Measurements from ENCODE around the gene CD4. TPM values are rescaled to one million over a fixed set of nuclear protein-coding genes. Genes with fewer than 3 reads are reported as not detected.

Gene CD4
- total RNA-seq, 4 donors from 2014 or later = 1.8 to 12.9 (median 3.8) TPM

DNA sequence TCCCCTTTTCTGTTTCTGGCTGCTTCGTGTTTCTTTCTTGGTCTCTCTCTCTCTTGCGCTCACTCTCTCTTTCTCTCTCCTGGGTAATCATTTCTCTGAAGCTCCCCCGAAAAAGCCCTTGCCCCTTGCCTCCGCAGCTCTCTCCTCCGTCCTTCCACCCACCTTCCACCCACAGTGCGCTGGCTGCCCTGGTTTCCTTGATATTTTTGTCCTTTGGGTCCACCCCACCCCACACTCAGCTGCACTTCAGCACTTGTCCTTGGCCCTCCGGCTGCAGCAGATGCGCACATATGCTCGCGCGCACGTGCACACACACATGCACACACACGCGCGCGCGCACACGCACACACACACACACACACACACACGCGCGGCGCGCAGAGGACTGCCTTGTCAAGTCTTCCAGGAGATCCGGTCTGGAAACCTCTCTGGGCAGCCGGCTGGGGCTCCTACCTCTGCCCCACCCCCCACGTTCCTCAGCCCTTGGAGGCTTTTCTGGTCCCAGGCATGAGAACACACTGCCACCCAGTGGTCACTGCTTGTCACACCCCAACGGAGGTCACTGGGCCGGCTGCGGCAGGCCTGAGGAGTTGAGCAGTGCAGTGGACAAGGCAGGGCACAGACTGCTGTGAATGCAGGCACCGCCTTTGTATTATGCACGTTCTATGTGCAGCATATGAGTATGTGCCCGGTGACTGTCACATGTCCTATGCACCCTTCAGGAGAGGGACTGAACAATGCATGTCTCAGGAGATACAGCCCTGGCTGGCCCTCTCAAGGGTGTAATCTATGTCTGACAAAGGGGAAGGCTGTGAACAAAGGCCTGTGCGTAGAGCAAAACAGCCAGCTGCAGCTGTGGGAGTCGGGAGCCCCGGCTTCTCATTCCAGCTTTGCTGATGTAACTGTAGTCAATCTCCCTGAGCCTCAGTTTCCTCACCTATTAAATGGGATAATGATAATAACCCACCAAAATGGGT, 10.5 kb upstream of the CD4 start:
- Histone ChIP-seq H3K9me3 (no peaks in the 10 kb centered on the region), H3K4me1 (peaks cover 9 to 10% of the 10 kb centered on the region in 2 donors), H3K4me3 (peak overlapping the region; percentile 37 to 65 (median 54)), H3K27me3 (no peaks in the 10 kb centered on the region), H3K27ac (peak overlapping the region; percentile 59 to 73 (median 68)), H3K36me3 (no peaks in the 10 kb centered on the region)
- TF ChIP-seq POLR2A (IDR thresholded peaks at IDR 0.05) = no peak
- TF ChIP-seq, protein P1, sequence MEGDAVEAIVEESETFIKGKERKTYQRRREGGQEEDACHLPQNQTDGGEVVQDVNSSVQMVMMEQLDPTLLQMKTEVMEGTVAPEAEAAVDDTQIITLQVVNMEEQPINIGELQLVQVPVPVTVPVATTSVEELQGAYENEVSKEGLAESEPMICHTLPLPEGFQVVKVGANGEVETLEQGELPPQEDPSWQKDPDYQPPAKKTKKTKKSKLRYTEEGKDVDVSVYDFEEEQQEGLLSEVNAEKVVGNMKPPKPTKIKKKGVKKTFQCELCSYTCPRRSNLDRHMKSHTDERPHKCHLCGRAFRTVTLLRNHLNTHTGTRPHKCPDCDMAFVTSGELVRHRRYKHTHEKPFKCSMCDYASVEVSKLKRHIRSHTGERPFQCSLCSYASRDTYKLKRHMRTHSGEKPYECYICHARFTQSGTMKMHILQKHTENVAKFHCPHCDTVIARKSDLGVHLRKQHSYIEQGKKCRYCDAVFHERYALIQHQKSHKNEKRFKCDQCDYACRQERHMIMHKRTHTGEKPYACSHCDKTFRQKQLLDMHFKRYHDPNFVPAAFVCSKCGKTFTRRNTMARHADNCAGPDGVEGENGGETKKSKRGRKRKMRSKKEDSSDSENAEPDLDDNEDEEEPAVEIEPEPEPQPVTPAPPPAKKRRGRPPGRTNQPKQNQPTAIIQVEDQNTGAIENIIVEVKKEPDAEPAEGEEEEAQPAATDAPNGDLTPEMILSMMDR (IDR thresholded peaks at IDR 0.05 in 4 of 5, conservative IDR thresholded peaks at IDR 0.05 in 1 of 5) = peak; percentile 96 to 98 (median 97)
- in situ Hi-C loops (cut with MboI; ENCODE audit: low sequenced_read_pairs in 4 of 4) = no loop called here
- DNase-seq (peak; percentile 91 to 93), ATAC-seq (peak; percentile 95 to 99)
- intact Hi-C loops (cut with DNase I; ENCODE audit: low total_unique reads) = loop anchor here (1.0 to 2.0 kb wide), 4 partner anchors 26 to 162 kb away; partner anchors contain the start of gene MLF2

DNA sequence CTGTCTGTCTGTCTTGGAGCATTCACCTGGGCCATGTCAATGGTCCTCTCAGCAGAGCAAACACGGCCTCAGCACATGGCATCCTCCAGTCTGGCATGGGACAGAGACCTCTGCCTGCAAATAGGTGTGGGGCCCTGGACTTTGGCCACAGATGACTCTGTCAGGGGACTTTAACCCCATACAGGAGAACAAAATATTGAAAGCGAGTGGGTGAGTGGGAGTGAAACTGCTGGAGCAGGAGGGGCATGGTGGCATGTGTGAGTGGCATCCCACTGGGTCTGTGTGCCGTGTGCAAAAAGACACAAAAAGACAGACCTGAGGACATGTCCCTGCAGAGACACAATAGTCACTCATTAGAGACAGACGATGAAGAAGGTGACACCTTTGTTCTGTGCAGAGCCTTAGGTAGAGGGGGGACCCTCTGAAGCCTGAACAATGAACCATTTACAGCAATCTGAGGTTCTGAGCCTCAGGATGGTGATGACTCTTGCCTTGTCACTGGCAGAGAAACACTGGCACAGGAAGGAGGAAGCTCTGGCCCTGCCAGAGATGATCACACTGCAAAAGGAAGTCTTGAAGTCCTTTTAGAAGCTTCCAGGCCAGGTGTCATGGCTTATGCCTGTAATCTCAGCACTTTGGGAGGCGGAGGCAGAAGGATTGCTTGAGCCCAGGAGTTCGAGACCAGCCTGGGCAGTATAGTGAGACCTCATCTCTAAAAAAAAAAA, 9.5 kb upstream of the CD4 start:
- Histone ChIP-seq H3K36me3 (no peaks in the 10 kb centered on the region), H3K4me1 (peaks cover 9 to 10% of the 10 kb centered on the region in 2 donors), H3K9me3 (no peaks in the 10 kb centered on the region), H3K27me3 (no peaks in the 10 kb centered on the region), H3K27ac (no peak overlapping the region), H3K4me3 (no peak overlapping the region)
- DNase-seq (no peak), ATAC-seq (no peak)
- no peak for TF ChIP-seq POLR2A (IDR thresholded peaks at IDR 0.05)
- TF ChIP-seq, protein P1 (IDR thresholded peaks at IDR 0.05 in 4 of 5, conservative IDR thresholded peaks at IDR 0.05 in 1 of 5) = no peak
- in situ Hi-C loops (cut with MboI; ENCODE audit: low sequenced_read_pairs in 4 of 4) = loop anchor here in 2 of 4 donors (5.0 kb wide), 2 partner anchors 38 to 43 kb away; no protein-coding TSS in a partner anchor
- intact Hi-C loops (cut with DNase I; ENCODE audit: low total_unique reads) = loop anchor here (1.0 to 2.0 kb wide), 4 partner anchors 27 to 163 kb away; partner anchors contain the start of gene MLF2

DNA sequence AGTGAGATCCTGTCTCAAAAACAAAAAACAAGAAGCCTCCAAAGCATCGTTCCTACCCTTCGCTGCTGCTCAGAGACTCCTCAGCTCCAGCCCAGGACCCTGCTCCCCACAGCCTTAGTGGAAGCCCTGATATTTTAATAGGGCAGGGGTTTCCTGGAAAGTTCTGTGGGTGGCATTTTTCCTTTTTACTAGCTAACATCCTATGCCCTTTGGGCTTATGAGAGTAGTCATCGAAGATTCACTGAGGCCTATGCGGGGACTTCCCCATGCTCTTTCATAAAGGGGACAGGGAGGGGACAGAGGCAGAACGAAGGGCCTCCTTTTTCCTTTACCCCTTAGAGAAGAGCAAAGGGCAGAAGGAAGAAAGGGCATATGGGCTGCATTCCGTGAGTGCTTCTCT, 8.8 kb upstream of the CD4 start:
- no peak overlapping the region for H3K4me3 ChIP-seq
- ATAC-seq (no peak), DNase-seq (no peak)
- TF ChIP-seq POLR2A (IDR thresholded peaks at IDR 0.05) = no peak
- TF ChIP-seq, protein P1 (IDR thresholded peaks at IDR 0.05 in 4 of 5, conservative IDR thresholded peaks at IDR 0.05 in 1 of 5) = no peak
- intact Hi-C loops (cut with DNase I; ENCODE audit: low total_unique reads) (no loop called here), in situ Hi-C loops (cut with MboI; ENCODE audit: low sequenced_read_pairs in 4 of 4) (loop anchor here in 2 of 4 donors (5.0 kb wide), 2 partner anchors 38 to 43 kb away; no protein-coding TSS in a partner anchor)
- no peaks in the 10 kb centered on the region for H3K36me3 ChIP-seq
- no peaks in the 10 kb centered on the region for H3K9me3 ChIP-seq
- no peak overlapping the region for H3K27ac ChIP-seq
- H3K4me1 ChIP-seq = peaks cover 9 to 10% of the 10 kb centered on the region in 2 donors
- H3K27me3 ChIP-seq = no peaks in the 10 kb centered on the region

GRCh38 chr12:6782119-6782518, 7.2 kb upstream of the CD4 start:
- Histone ChIP-seq H3K9me3 (no peaks in the 10 kb centered on the region), H3K4me1 (peaks cover 9 to 10% of the 10 kb centered on the region in 2 donors), H3K27me3 (no peaks in the 10 kb centered on the region), H3K4me3 (no peak overlapping the region), H3K36me3 (no peaks in the 10 kb centered on the region), H3K27ac (no peak overlapping the region)
- DNase-seq (no peak), ATAC-seq (no peak)
- TF ChIP-seq, protein P1 (IDR thresholded peaks at IDR 0.05 in 4 of 5, conservative IDR thresholded peaks at IDR 0.05 in 1 of 5) = no peak
- in situ Hi-C loops (cut with MboI; ENCODE audit: low sequenced_read_pairs in 4 of 4) (loop anchor here in 2 of 4 donors (5.0 kb wide), 2 partner anchors 40 to 45 kb away; no protein-coding TSS in a partner anchor), intact Hi-C loops (cut with DNase I; ENCODE audit: low total_unique reads) (no loop called here)
